ENCODE measurements around the gene MPPED1.

DNA sequence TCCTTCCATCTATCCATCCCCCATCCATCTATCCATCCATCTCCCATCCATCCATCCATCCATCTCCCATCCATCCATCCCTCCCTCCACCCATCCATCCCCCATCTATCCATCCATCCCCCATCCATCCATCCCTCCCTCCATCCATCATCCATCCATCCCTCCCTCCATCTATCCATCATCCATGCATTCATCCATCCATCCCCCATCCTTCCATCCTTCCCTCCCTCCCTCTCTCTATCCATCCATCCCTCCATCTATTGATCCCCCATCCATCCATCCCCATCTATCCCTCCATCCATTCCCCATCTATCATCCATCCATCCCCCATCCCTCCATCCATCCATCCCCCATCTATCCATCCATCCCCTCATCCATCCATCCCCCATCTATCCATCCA, 96.7 kb downstream of the MPPED1 start:
- TF ChIP-seq EP300 (IDR thresholded peaks at IDR 0.05; ENCODE audit: borderline replicate concordance) (no peak), CEBPB (IDR thresholded peaks at IDR 0.05) (no peak), NFIC (IDR thresholded peaks at IDR 0.05) (no peak), RAD21 (IDR thresholded peaks at IDR 0.05; ENCODE audit: low read depth) (no peak)
- TF ChIP-seq, protein P1, sequence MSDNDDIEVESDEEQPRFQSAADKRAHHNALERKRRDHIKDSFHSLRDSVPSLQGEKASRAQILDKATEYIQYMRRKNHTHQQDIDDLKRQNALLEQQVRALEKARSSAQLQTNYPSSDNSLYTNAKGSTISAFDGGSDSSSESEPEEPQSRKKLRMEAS (IDR thresholded peaks at IDR 0.05), result no peak
